OCI-LY1 (cell line): ENCODE data around the gene NDUFA11.

Source experiments
- H2AFZ ChIP-seq: fragments of 200-600 bp; sonication (generic), shearing (Covaris generic); 2 replicates; pipeline ENCODE4 v1.6.0; 2014; ENCODE audit warnings: antibody characterized with exemption, mild to moderate bottlenecking, low read length
- H3F3A ChIP-seq: fragments of 200-600 bp; sonication (generic), shearing (Covaris generic); 2 replicates; pipeline ENCODE4 v1.6.0; 2014; ENCODE audit warnings: mild to moderate bottlenecking, antibody characterized with exemption, low read length, moderate library complexity; ENCODE audit not compliant: insufficient read depth
- H3K27ac ChIP-seq: fragments of 200-600 bp; sonication (generic); 2 replicates; pipeline ENCODE4 v1.5.1; 2014; ENCODE audit warnings: low read length, mixed run types, mild to moderate bottlenecking, low read depth; ENCODE audit not compliant: poor library complexity, severe bottlenecking
- H3K27me3 ChIP-seq: fragments of 200-600 bp; sonication (generic); 2 replicates; pipeline ENCODE4 v1.6.0; 2014; ENCODE audit warnings: antibody characterized with exemption, mild to moderate bottlenecking, low read length, moderate library complexity; ENCODE audit not compliant: insufficient read depth
- H3K36me3 ChIP-seq: fragments of 200-600 bp; sonication (generic); 2 replicates; pipeline ENCODE4 v1.6.1; 2014; ENCODE audit warnings: mild to moderate bottlenecking, antibody characterized with exemption, low read length, moderate library complexity, mixed read lengths; ENCODE audit not compliant: insufficient read depth
- H3K4me1 ChIP-seq: fragments of 200-600 bp; sonication (generic); 2 replicates; pipeline ENCODE4 v1.5.1; 2014; ENCODE audit warnings: mild to moderate bottlenecking, low read length, moderate library complexity; ENCODE audit not compliant: insufficient read depth, severe bottlenecking
- H3K4me2 ChIP-seq: fragments of 200-600 bp; sonication (generic), shearing (Covaris generic); 2 replicates; pipeline ENCODE4 v1.6.1; 2014; ENCODE audit warnings: low read length
- H3K4me3 ChIP-seq: fragments of 200-600 bp; sonication (generic); 2 replicates; pipeline ENCODE4 v1.5.1; 2014; ENCODE audit warnings: low read length, low read depth, mild to moderate bottlenecking, mixed read lengths; ENCODE audit not compliant: poor library complexity, severe bottlenecking
- H3K79me2 ChIP-seq: fragments of 200-600 bp; shearing (Covaris generic); 2 replicates; pipeline ENCODE4 v1.6.1; 2016; ENCODE audit warnings: mixed run types, low read length, mixed read lengths; ENCODE audit not compliant: insufficient read depth
- H3K9ac ChIP-seq: fragments of 200-600 bp; sonication (generic), shearing (Covaris generic); 2 replicates; pipeline ENCODE4 v1.6.1; 2014; ENCODE audit warnings: mild to moderate bottlenecking, low read length, mixed read lengths
- H3K9me2 ChIP-seq: fragments of 200-600 bp; sonication (generic), shearing (Covaris generic); 2 replicates; pipeline ENCODE4 v1.6.1; 2014; ENCODE audit warnings: low read depth, mild to moderate bottlenecking, low read length, mixed read lengths
- H3K9me3 ChIP-seq: fragments of 200-600 bp; shearing (Covaris generic); 2 replicates; pipeline ENCODE4 v1.6.1; 2014; ENCODE audit warnings: low read length, mixed read lengths
- H4K20me1 ChIP-seq: fragments of 200-600 bp; sonication (generic), shearing (Covaris generic); 2 replicates; pipeline ENCODE4 v1.6.0; 2016; ENCODE audit warnings: mild to moderate bottlenecking, low read length; ENCODE audit not compliant: insufficient read depth
- CTCF ChIP-seq: fragments of 200-600 bp; sonication (generic), shearing (Covaris generic); IDR thresholded peaks from 2 replicates; pipeline ENCODE4 v1.5.1; 2017; ENCODE audit warnings: mild to moderate bottlenecking, antibody characterized with exemption, low read length, moderate library complexity, mixed read lengths
- EZH2 ChIP-seq: fragments of 200-600 bp; sonication (generic), shearing (Covaris generic); IDR thresholded peaks from 2 replicates; pipeline ENCODE4 v1.8.0; 2017; ENCODE audit warnings: borderline replicate concordance, mixed run types, mild to moderate bottlenecking, antibody characterized with exemption, low read length, moderate library complexity, mixed read lengths

Gene NDUFA11

DNA sequence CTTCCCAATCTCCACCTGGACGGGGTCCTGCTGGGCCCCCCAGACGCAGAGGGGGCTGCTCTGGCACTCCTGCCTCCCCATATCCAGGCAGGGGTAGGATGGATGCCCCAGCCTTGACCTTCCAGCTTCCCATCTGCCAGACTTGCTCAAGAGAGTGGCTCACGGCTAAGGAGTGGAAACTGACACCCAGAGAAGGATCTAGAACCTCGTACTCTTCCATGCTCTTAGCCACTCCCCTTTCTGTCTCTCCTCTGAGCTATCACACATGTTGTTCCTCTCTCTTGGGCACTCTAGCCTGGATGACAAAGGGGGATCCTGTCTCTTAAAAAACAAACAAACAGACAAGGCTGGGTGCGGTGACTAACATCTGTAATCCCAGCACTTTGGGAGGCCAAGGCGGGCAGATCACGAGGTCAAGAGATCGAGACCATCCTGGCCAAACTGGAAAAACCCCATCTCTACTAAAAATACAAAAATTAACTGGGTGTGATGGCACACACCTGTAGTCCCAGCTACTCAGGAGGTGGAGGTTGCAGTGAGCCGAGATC lies 21.1 kb downstream of the NDUFA11 start:
- H4K20me1 ChIP-seq = no peaks in the 10 kb centered on the region
- no peak overlapping the region for H2AFZ ChIP-seq
- no peaks in the 10 kb centered on the region for H3K36me3 ChIP-seq
- no peaks in the 10 kb centered on the region for H3K9me3 ChIP-seq
- H3K4me2 ChIP-seq = no peak overlapping the region
- no peak overlapping the region for H3K27ac ChIP-seq
- peaks cover 7% of the 10 kb centered on the region; the same call in 1 of the 2 replicates for H3K27me3 ChIP-seq
- no peaks in the 10 kb centered on the region for H3K79me2 ChIP-seq
- TF ChIP-seq CTCF (no peak), EZH2 (no peak)
- H3K9me2 ChIP-seq = no peaks in the 10 kb centered on the region
- no peaks in the 10 kb centered on the region for H3K4me1 ChIP-seq
- H3K9ac ChIP-seq = no peak overlapping the region
- H3K4me3 ChIP-seq = no peak overlapping the region
- H3F3A ChIP-seq = no peaks in the 10 kb centered on the region

DNA sequence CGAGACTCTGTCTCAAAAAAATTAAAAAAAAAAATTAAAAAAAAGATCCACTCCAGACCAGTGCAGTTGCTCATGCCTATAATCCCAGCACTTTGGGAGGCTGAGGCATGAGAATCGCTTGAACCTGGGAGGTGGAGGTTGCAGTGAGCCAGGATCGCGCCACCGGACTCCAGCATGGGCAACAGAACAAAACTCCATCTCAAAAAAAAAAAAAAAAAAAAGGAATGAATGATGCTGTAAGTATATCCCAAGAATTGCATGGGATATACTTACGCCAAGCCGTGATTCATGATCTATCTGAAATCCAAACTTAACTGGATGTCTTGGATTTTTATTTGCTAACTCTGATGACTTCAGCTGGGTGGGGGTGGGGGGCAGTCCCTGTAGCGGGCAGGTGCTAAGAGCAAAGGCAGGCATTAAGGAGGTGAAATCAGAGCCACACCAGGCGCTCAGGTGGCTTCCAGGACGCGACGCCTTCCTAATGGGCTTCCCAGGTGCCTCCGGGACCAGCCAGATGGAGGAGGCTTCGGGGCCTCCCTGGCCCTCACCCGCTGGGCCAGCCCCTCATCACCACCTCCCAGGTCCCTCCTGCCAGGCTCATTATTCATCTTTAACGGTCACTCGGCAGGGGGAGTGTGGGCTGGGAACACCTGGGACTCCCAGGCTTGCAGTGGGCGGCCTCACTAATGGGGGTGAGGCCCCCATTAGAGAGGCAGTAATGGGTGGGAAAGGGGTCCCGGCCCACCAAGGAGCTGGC lies 21.9 kb downstream of the NDUFA11 start:
- Histone ChIP-seq H3K9me2 (no peaks in the 10 kb centered on the region), H3K79me2 (no peaks in the 10 kb centered on the region), H3K27ac (no peak overlapping the region), H2AFZ (no peak overlapping the region), H4K20me1 (no peaks in the 10 kb centered on the region), H3F3A (no peaks in the 10 kb centered on the region), H3K9me3 (no peaks in the 10 kb centered on the region), H3K9ac (no peak overlapping the region), H3K27me3 (peaks cover 7% of the 10 kb centered on the region; the same call in 1 of the 2 replicates), H3K4me2 (no peak overlapping the region), H3K4me3 (no peak overlapping the region), H3K36me3 (no peaks in the 10 kb centered on the region), H3K4me1 (no peaks in the 10 kb centered on the region)
- TF ChIP-seq CTCF (no peak), EZH2 (no peak)

GRCh38 chr19:5880604-5881078 lies 22.9 kb downstream of the NDUFA11 start:
- H3K27ac ChIP-seq = no peak overlapping the region
- H3K36me3 ChIP-seq = no peaks in the 10 kb centered on the region
- H3K9me3 ChIP-seq = no peaks in the 10 kb centered on the region
- H2AFZ ChIP-seq = no peak overlapping the region
- H3K4me3 ChIP-seq = no peak overlapping the region
- no peak overlapping the region for H3K4me2 ChIP-seq
- no peaks in the 10 kb centered on the region for H3F3A ChIP-seq
- TF ChIP-seq EZH2 (no peak), CTCF (no peak)
- H3K9me2 ChIP-seq = no peaks in the 10 kb centered on the region
- no peaks in the 10 kb centered on the region for H4K20me1 ChIP-seq
- no peak overlapping the region for H3K9ac ChIP-seq
- H3K4me1 ChIP-seq = no peaks in the 10 kb centered on the region
- 0 out of 2 replicates have a peak, but pooled peaks cover 4% of the 10 kb centered on the region for H3K27me3 ChIP-seq
- H3K79me2 ChIP-seq = no peaks in the 10 kb centered on the region
